ENCODE measurements around the gene DDX47.
"Not testable (repeated sequence)": the region's sequence is repeated elsewhere in the genome, so short reads cannot be mapped to it uniquely, and the experiment has no call there.

Gene DDX47

DNA sequence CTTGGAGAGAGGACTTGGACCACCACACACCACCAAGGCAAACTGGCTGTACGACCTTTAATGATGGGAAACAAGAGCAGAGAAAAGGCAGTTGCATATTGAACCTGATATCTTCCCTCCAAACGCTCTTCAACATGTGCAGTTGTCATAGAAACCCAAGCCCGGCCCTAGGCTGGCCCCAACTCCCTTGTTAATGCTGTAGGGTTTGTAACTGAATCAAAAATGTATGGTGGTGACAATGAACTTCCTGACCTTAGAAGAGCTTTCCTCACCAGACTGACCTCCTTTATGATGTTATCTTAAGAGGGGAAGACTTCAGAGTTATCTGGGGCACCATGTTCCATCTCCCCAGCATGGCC lies 15.4 kb upstream of the DDX47 start:
- Histone ChIP-seq H3K4me1 (ENCODE audit: control insufficient read depth, insufficient read depth, low read length) (peaks cover 6% of the 10 kb centered on the region; the same call in 1 of the 2 replicates), H3K27ac (ENCODE audit: low read depth, low read length) (no peak overlapping the region), H3K9ac (ENCODE audit: low read depth, low read length) (no peak overlapping the region), H3K9me3 (ENCODE audit: control insufficient read depth, insufficient read depth, low read length) (no peaks in the 10 kb centered on the region), H3K36me3 (ENCODE audit: control insufficient read depth, insufficient read depth, low read length) (no peaks in the 10 kb centered on the region), H3K4me3 (ENCODE audit: low read depth, low read length) (no peak overlapping the region), H3K27me3 (ENCODE audit: control insufficient read depth, insufficient read depth, low read length) (no peaks in the 10 kb centered on the region)

DNA sequence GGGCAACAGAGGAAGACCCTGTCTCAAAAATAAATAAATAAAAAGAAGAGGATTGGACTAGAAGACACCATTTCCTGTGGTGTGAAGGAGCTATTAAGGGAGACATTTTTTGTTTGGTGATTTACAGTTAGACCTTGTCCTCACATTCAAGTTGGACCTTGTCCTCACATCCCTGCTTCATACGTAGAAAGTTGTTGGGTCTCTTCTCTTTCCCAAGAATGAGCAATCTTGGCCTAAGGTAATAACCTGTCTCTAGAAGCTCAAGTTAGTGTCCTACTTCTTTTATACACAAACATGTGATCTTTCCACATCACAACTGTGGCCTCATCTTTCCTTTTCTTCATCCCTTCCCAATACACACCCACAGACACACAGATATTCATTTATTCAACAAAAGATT lies 14.7 kb upstream of the DDX47 start:
- no peaks in the 10 kb centered on the region for H3K9me3 ChIP-seq (ENCODE audit: control insufficient read depth, insufficient read depth, low read length)
- H3K9ac ChIP-seq (ENCODE audit: low read depth, low read length), result no peak overlapping the region
- peaks cover 6% of the 10 kb centered on the region; the same call in 1 of the 2 replicates for H3K4me1 ChIP-seq (ENCODE audit: control insufficient read depth, insufficient read depth, low read length)
- no peaks in the 10 kb centered on the region for H3K36me3 ChIP-seq (ENCODE audit: control insufficient read depth, insufficient read depth, low read length)
- H3K4me3 ChIP-seq (ENCODE audit: low read depth, low read length), result no peak overlapping the region
- no peak overlapping the region for H3K27ac ChIP-seq (ENCODE audit: low read depth, low read length)
- H3K27me3 ChIP-seq (ENCODE audit: control insufficient read depth, insufficient read depth, low read length), result no peaks in the 10 kb centered on the region

DNA sequence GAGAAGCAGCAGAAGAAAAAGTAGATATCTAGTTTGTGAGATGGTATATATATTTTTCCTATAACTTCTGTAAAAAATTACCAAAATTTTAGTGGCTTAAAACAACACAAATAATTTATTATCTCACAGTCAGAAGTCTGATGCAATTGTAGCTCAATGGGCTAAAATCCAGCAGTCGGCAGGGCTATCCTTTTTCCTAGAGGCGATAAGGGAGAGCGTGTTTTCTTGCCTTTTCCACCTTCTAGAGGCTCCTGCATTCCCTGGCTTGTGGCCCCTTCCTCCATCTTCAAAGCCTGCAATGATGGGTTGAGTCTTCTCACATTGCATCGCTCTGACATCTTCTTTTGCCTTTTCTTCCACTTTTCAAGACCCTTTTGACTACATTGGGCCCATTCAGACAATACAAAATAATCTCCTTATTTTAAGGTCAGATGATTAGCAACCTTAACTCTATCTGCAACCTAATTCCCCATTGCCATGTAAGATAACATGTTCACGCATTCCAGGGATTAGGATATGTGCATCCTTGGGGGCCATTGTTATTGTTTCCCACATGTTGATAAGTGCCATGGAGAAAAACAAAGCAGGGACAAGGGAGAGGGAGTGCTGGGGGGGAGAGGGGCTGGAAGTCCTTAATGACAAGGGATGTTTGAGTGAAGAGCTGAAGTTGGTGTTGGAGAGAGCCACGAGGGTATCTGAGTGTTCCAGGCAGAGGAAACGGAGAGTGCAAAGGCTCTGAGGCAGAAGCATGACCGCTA lies 13.8 kb upstream of the DDX47 start:
- Histone ChIP-seq H3K9me3 (ENCODE audit: control insufficient read depth, insufficient read depth, low read length) (no peaks in the 10 kb centered on the region), H3K4me3 (ENCODE audit: low read depth, low read length) (no peak overlapping the region), H3K4me1 (ENCODE audit: control insufficient read depth, insufficient read depth, low read length) (peaks cover 6% of the 10 kb centered on the region; the same call in 1 of the 2 replicates), H3K27me3 (ENCODE audit: control insufficient read depth, insufficient read depth, low read length) (no peaks in the 10 kb centered on the region), H3K27ac (ENCODE audit: low read depth, low read length) (peak overlapping the region; percentile 49), H3K9ac (ENCODE audit: low read depth, low read length) (no peak overlapping the region), H3K36me3 (ENCODE audit: control insufficient read depth, insufficient read depth, low read length) (no peaks in the 10 kb centered on the region)

DNA sequence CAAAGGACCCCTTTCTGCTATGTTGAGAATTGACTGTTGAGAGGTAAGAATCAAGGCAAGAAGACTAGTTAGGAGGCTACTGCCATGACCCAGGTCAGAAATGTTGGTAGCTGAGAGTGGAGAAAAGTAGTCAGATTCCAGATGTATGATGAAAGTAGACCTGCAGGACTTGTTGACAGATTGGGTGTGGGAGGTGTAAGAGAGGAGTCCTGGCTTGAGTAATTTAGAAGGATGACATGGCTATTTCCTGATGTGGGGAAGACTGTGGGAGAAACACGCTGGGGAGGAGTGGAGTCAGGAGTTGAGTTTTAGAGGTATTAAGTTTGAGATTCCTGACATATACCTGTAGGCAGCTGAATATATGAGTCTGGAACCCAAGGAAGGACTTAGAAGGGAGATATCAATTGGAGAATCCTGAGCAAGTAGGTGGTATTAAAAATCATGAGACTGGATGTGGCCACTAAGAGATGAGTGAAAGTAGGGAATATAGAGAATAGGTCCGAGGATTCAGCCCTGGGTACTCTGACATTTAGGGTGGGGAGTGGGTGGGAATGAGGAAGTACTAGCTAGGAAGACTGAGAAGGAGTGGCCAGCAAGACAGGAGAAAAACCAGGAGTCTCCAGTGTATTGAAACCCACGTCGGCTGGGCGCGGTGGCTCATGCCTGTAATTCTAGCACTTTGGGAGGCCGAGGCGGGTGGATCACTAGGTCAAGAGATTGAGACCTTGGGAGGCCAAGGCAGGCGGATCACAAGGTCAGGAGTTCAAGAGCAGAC lies 12.6 kb upstream of the DDX47 start:
- H3K9me3 ChIP-seq (ENCODE audit: control insufficient read depth, insufficient read depth, low read length), result no peaks in the 10 kb centered on the region
- H3K4me3 ChIP-seq (ENCODE audit: low read depth, low read length), result no peak overlapping the region
- H3K9ac ChIP-seq (ENCODE audit: low read depth, low read length), result no peak overlapping the region
- no peaks in the 10 kb centered on the region for H3K27me3 ChIP-seq (ENCODE audit: control insufficient read depth, insufficient read depth, low read length)
- peaks cover 6% of the 10 kb centered on the region; the same call in 1 of the 2 replicates for H3K4me1 ChIP-seq (ENCODE audit: control insufficient read depth, insufficient read depth, low read length)
- no peaks in the 10 kb centered on the region for H3K36me3 ChIP-seq (ENCODE audit: control insufficient read depth, insufficient read depth, low read length)
- no peak overlapping the region for H3K27ac ChIP-seq (ENCODE audit: low read depth, low read length)

DNA sequence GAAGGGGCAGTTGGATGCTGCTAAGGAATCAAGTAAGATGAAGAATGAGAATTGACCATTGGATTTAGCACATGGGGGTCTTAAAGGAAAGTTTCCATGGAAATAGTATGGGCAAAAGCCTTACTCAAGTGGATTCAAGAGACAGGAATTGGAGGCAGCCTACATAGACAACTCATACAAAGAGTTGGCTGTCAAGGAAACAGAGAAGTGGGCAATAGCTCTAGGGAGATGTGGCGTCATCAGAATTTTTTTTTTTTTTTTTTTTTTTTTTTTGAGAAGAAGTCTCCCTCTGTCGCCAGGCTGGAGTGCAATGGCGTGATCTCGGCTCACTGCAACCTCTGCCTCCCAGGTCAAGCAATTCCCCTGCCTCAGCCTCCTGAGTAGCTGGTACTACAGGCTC lies 11.5 kb upstream of the DDX47 start:
- not testable (repeated sequence) for H3K9ac ChIP-seq (ENCODE audit: low read depth, low read length); H3K9me3 ChIP-seq (ENCODE audit: control insufficient read depth, insufficient read depth, low read length); H3K4me1 ChIP-seq (ENCODE audit: control insufficient read depth, insufficient read depth, low read length); H3K4me3 ChIP-seq (ENCODE audit: low read depth, low read length); H3K36me3 ChIP-seq (ENCODE audit: control insufficient read depth, insufficient read depth, low read length); H3K27me3 ChIP-seq (ENCODE audit: control insufficient read depth, insufficient read depth, low read length); H3K27ac ChIP-seq (ENCODE audit: low read depth, low read length)

DNA sequence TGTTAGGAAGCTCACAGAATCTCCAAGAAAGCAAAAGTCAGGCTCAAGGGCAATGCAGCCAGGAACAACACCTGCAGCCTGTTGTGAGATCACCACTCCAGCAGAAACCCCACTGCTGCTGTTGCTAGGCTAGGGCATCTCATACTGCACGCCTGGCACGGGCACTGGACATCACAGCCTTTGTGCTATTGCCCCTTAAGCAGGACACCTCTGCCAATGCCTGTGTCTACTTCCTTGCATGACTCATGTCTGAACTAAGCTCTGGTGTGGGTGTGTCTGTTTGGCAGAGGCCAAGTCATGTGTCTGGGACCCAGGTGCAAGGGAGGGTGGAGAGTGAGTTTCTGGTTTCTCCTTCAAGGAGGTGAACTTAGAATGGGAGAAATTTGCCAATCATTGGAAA lies 10.0 kb upstream of the DDX47 start:
- no peaks in the 10 kb centered on the region for H3K36me3 ChIP-seq (ENCODE audit: control insufficient read depth, insufficient read depth, low read length)
- H3K9me3 ChIP-seq (ENCODE audit: control insufficient read depth, insufficient read depth, low read length), result no peaks in the 10 kb centered on the region
- H3K27ac ChIP-seq (ENCODE audit: low read depth, low read length), result no peak overlapping the region
- H3K27me3 ChIP-seq (ENCODE audit: control insufficient read depth, insufficient read depth, low read length), result no peaks in the 10 kb centered on the region
- H3K9ac ChIP-seq (ENCODE audit: low read depth, low read length), result no peak overlapping the region
- peaks cover 6% of the 10 kb centered on the region; the same call in 1 of the 2 replicates for H3K4me1 ChIP-seq (ENCODE audit: control insufficient read depth, insufficient read depth, low read length)
- H3K4me3 ChIP-seq (ENCODE audit: low read depth, low read length), result no peak overlapping the region

DNA sequence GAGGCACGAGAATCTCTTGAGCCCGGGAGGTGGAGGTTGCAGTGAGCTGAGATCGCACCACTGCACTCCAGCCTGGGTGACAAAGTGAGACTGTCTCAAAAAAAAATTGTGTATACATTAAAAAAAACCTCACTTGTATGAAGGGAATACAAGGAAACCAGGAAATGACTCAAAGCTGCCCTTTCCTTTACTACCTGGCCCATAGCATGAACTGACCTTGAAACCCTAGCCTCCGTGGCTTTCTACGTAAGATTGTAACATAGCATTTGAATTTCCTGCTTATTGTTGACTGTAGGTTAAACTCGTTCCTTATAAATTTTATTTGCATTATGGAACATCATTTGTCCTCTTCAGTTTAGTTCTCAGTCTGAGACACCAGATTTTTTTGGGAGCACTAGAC lies 9.1 kb upstream of the DDX47 start:
- H3K27ac ChIP-seq (ENCODE audit: low read depth, low read length), result no peak overlapping the region
- peaks cover 6% of the 10 kb centered on the region; the same call in 1 of the 2 replicates for H3K4me1 ChIP-seq (ENCODE audit: control insufficient read depth, insufficient read depth, low read length)
- no peaks in the 10 kb centered on the region for H3K9me3 ChIP-seq (ENCODE audit: control insufficient read depth, insufficient read depth, low read length)
- no peak overlapping the region for H3K9ac ChIP-seq (ENCODE audit: low read depth, low read length)
- no peaks in the 10 kb centered on the region for H3K27me3 ChIP-seq (ENCODE audit: control insufficient read depth, insufficient read depth, low read length)
- H3K4me3 ChIP-seq (ENCODE audit: low read depth, low read length), result no peak overlapping the region
- H3K36me3 ChIP-seq (ENCODE audit: control insufficient read depth, insufficient read depth, low read length), result no peaks in the 10 kb centered on the region

DNA sequence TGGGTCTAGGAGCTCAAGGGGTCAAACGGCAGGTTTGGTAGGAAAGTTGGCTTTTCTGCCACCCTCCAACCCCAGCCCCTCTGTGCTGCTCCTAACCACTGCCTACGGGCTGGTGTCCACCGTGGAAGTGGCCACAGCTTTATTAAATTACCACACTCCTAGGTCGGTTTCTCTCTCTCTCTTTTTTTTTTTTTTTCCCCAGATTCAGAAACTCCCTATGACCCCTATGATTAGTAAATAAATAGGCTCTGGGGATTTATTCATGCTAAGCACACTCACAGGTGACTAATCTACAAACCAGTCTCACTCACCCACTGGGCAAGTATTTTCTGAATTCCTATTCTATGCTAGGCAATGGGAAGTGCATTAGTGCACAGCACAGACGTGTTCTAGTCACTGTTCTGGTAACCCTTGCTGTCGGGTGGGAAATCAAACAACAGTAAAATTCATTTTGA lies 8.7 kb upstream of the DDX47 start:
- Histone ChIP-seq H3K36me3 (ENCODE audit: control insufficient read depth, insufficient read depth, low read length) (no peaks in the 10 kb centered on the region), H3K9ac (ENCODE audit: low read depth, low read length) (no peak overlapping the region), H3K27ac (ENCODE audit: low read depth, low read length) (no peak overlapping the region), H3K4me1 (ENCODE audit: control insufficient read depth, insufficient read depth, low read length) (peaks cover 3% of the 10 kb centered on the region; the same call in 1 of the 2 replicates), H3K27me3 (ENCODE audit: control insufficient read depth, insufficient read depth, low read length) (no peaks in the 10 kb centered on the region), H3K4me3 (ENCODE audit: low read depth, low read length) (no peak overlapping the region), H3K9me3 (ENCODE audit: control insufficient read depth, insufficient read depth, low read length) (no peaks in the 10 kb centered on the region)

DNA sequence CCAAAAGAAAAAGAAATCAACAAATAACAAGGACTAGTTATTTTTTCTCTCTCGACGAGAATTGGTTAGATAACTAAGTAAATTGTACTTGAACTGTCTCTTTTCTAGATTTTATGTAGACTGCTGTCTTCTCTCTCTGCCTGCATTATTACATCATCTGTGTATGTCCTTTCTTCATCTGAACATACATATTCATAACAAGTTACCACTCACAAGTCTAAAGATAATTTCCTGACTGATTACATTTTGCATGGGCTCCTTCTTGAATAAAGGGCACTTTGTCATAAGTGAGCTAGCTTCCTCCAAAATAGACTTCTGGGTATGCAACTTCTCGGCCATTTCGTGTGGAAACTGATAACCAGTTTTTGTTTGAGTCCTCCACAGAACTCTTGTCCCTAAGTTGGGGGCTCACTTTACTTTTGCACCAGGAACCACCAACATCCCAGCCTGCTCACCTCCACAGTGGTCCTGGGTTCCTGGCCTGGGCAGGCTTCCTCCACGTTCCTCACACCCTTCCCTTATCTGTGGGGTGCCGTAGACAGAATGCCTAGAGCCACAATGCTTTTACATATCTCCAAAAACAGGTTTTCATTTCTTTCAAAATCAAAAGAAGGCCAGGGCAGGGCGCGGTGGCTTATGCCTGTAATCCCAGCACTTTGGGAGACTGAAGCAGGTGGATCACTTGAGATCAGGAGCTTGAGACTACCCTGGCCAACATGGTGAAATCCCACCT lies 6.2 kb upstream of the DDX47 start:
- no peaks in the 10 kb centered on the region for H3K4me1 ChIP-seq (ENCODE audit: control insufficient read depth, insufficient read depth, low read length)
- no peaks in the 10 kb centered on the region for H3K36me3 ChIP-seq (ENCODE audit: control insufficient read depth, insufficient read depth, low read length)
- H3K27me3 ChIP-seq (ENCODE audit: control insufficient read depth, insufficient read depth, low read length), result no peaks in the 10 kb centered on the region
- H3K4me3 ChIP-seq (ENCODE audit: low read depth, low read length), result no peak overlapping the region
- no peak overlapping the region for H3K9ac ChIP-seq (ENCODE audit: low read depth, low read length)
- no peaks in the 10 kb centered on the region for H3K9me3 ChIP-seq (ENCODE audit: control insufficient read depth, insufficient read depth, low read length)
- H3K27ac ChIP-seq (ENCODE audit: low read depth, low read length), result no peak overlapping the region

DNA sequence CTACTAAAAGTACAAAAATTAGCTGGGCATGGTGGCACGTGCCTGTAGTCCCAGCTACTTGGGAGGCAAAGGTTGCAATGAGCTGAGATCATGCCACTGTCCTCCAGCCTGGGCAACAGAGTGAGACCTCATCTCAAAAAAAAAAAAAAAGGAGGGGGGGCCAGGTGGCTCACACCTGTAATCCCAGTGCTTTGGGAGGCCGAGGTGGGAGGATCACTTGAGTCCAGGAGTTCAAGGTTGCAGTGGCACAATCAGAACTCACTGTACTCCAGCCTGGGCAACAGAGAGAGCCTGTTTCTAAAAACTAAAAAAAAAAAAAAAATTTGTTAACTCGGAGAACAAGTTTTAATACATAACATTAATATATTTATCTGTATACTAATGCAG lies 5.6 kb upstream of the DDX47 start:
- not testable (repeated sequence) for H3K27ac ChIP-seq (ENCODE audit: low read depth, low read length)

More for the DNA sequence above, 5.6 kb upstream of the DDX47 start:
- not testable (repeated sequence) for H3K9me3 ChIP-seq (ENCODE audit: control insufficient read depth, insufficient read depth, low read length); H3K27me3 ChIP-seq (ENCODE audit: control insufficient read depth, insufficient read depth, low read length); H3K4me1 ChIP-seq (ENCODE audit: control insufficient read depth, insufficient read depth, low read length); H3K4me3 ChIP-seq (ENCODE audit: low read depth, low read length); H3K9ac ChIP-seq (ENCODE audit: low read depth, low read length); H3K36me3 ChIP-seq (ENCODE audit: control insufficient read depth, insufficient read depth, low read length)
